Measurements from ENCODE around the gene WHRN.

DNA sequence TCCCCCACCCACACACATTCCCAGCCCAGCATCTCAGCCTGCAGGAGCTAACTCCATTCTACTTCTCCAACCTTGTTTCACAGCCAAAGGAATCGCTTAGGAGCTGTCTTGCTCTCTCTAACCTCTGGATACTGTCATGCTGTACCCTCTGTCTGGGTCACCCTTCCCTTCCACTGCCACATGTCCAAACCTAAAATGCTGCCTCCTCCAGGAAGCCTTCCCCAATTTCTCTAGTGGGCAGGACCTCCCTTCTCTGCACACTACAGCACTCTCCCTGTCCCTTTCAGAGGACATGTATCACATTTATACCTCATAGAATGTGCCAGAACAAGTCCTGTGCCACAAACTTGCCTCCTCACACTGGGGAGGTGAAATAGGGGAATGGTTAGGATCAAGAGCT lies 30.8 kb downstream of the WHRN start:
- TF ChIP-seq RAD21 (CRISPR knock-in tag; IDR thresholded peaks at IDR 0.05) (no peak), EZH2 (conservative IDR thresholded peaks at IDR 0.05; ENCODE audit: low read depth, low read length) (no peak), MAZ (IDR thresholded peaks at IDR 0.05; ENCODE audit: borderline replicate concordance, low read depth, low read length) (no peak), MAZ (CRISPR knock-in tag; IDR thresholded peaks at IDR 0.05; ENCODE audit: low read depth) (no peak), ZFP41 (CRISPR knock-in tag; IDR thresholded peaks at IDR 0.05; ENCODE audit: borderline replicate concordance) (no peak), CCAR2 (optimal IDR thresholded peaks at IDR 0.05; ENCODE audit: low read depth, low read length) (no peak), SNRNP70 (IDR thresholded peaks at IDR 0.05; ENCODE audit: low read depth, low read length) (no peak), MYNN (CRISPR knock-in tag; IDR thresholded peaks at IDR 0.05; ENCODE audit: low read depth) (no peak), POLR2AphosphoS5 (IDR thresholded peaks at IDR 0.05; ENCODE audit: low read depth, low read length) (no peak)
- TF ChIP-seq, protein P1, sequence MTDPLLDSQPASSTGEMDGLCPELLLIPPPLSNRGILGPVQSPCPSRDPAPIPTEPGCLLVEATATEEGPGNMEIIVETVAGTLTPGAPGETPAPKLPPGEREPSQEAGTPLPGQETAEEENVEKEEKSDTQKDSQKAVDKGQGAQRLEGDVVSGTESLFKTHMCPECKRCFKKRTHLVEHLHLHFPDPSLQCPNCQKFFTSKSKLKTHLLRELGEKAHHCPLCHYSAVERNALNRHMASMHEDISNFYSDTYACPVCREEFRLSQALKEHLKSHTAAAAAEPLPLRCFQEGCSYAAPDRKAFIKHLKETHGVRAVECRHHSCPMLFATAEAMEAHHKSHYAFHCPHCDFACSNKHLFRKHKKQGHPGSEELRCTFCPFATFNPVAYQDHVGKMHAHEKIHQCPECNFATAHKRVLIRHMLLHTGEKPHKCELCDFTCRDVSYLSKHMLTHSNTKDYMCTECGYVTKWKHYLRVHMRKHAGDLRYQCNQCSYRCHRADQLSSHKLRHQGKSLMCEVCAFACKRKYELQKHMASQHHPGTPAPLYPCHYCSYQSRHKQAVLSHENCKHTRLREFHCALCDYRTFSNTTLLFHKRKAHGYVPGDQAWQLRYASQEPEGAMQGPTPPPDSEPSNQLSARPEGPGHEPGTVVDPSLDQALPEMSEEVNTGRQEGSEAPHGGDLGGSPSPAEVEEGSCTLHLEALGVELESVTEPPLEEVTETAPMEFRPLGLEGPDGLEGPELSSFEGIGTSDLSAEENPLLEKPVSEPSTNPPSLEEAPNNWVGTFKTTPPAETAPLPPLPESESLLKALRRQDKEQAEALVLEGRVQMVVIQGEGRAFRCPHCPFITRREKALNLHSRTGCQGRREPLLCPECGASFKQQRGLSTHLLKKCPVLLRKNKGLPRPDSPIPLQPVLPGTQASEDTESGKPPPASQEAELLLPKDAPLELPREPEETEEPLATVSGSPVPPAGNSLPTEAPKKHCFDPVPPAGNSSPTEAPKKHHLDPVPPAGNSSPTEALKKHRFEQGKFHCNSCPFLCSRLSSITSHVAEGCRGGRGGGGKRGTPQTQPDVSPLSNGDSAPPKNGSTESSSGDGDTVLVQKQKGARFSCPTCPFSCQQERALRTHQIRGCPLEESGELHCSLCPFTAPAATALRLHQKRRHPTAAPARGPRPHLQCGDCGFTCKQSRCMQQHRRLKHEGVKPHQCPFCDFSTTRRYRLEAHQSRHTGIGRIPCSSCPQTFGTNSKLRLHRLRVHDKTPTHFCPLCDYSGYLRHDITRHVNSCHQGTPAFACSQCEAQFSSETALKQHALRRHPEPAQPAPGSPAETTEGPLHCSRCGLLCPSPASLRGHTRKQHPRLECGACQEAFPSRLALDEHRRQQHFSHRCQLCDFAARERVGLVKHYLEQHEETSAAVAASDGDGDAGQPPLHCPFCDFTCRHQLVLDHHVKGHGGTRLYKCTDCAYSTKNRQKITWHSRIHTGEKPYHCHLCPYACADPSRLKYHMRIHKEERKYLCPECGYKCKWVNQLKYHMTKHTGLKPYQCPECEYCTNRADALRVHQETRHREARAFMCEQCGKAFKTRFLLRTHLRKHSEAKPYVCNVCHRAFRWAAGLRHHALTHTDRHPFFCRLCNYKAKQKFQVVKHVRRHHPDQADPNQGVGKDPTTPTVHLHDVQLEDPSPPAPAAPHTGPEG (CRISPR knock-in tag; IDR thresholded peaks at IDR 0.05) = no peak
- TF ChIP-seq, protein P2, sequence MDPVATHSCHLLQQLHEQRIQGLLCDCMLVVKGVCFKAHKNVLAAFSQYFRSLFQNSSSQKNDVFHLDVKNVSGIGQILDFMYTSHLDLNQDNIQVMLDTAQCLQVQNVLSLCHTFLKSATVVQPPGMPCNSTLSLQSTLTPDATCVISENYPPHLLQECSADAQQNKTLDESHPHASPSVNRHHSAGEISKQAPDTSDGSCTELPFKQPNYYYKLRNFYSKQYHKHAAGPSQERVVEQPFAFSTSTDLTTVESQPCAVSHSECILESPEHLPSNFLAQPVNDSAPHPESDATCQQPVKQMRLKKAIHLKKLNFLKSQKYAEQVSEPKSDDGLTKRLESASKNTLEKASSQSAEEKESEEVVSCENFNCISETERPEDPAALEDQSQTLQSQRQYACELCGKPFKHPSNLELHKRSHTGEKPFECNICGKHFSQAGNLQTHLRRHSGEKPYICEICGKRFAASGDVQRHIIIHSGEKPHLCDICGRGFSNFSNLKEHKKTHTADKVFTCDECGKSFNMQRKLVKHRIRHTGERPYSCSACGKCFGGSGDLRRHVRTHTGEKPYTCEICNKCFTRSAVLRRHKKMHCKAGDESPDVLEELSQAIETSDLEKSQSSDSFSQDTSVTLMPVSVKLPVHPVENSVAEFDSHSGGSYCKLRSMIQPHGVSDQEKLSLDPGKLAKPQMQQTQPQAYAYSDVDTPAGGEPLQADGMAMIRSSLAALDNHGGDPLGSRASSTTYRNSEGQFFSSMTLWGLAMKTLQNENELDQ (CRISPR knock-in tag; IDR thresholded peaks at IDR 0.05; ENCODE audit: borderline replicate concordance) = no peak

Data from HepG2 (cell line).